Keratinocyte (primary cell): ENCODE results near the gene SERPINI2.

ENCODE experiments used
- EZH2 ChIP-seq: IDR thresholded peaks from one replicate; pipeline ENCODE4 v1.6.1; 2012; ENCODE audit warnings: inconsistent platforms, mild to moderate bottlenecking, low read length, moderate library complexity
- TF ChIP-seq, protein P1 (sequence below), 3 experiments: IDR thresholded peaks in 1 of 3; conservative IDR thresholded peaks in 1 of 3; optimal IDR thresholded peaks in 1 of 3; 2 replicates in 2 of 3; 3 replicates in 1 of 3; pipeline versions ENCODE3 to v1.5.1; 2011; ENCODE audit warnings: low read length in 3 of 3, mild to moderate bottlenecking in 3 of 3, moderate library complexity in 2 of 3, control low read depth in 1 of 3, inconsistent platforms in 1 of 3; ENCODE audit not compliant: insufficient read depth in 2 of 3; ENCODE audit errors: extremely low read depth in 1 of 3

DNA sequence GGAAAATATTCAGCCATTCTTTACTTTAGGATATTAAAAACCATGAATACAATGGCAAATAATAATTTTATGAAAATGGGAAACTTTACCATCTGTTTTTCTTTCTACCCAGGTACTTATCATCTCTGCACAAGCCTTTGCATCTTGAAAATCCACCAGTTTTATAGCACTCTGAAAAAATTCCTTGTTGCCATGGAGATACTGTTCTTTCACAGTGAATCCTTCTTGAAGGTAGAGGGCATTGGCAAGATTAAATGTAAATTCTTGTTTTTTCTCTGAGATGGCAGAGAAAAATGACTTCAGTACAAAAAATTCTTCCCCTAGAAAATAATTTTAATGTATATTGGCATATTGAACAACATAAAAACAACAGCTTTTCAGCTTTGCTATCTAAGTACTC lies 6.9 kb downstream of the SERPINI2 start:
- no peak for TF ChIP-seq EZH2
- TF ChIP-seq, protein P1, sequence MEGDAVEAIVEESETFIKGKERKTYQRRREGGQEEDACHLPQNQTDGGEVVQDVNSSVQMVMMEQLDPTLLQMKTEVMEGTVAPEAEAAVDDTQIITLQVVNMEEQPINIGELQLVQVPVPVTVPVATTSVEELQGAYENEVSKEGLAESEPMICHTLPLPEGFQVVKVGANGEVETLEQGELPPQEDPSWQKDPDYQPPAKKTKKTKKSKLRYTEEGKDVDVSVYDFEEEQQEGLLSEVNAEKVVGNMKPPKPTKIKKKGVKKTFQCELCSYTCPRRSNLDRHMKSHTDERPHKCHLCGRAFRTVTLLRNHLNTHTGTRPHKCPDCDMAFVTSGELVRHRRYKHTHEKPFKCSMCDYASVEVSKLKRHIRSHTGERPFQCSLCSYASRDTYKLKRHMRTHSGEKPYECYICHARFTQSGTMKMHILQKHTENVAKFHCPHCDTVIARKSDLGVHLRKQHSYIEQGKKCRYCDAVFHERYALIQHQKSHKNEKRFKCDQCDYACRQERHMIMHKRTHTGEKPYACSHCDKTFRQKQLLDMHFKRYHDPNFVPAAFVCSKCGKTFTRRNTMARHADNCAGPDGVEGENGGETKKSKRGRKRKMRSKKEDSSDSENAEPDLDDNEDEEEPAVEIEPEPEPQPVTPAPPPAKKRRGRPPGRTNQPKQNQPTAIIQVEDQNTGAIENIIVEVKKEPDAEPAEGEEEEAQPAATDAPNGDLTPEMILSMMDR (optimal IDR thresholded peaks at IDR 0.05 in 1 of 3, IDR thresholded peaks at IDR 0.05 in 1 of 3, conservative IDR thresholded peaks at IDR 0.05 in 1 of 3; ENCODE audit: extremely low read depth in 1 of 3, insufficient read depth in 2 of 3, low read length in 3 of 3) = no peak
